Smooth muscle cell (in vitro differentiated cells): ENCODE data around the gene LRMDA. TPM values are rescaled to one million over a fixed set of nuclear protein-coding genes. Genes with fewer than 3 reads are reported as not detected.

Source experiments
- DNase-seq: peaks from one replicate; lab custom pipeline; 2025; ENCODE audit not compliant: unreplicated experiment; lab: John Stamatoyannopoulos, UW
- H2AFZ ChIP-seq: fragments of 200-600 bp; sonication (generic); 2 replicates; pipeline ENCODE4 v1.6.0; 2016; ENCODE audit warnings: antibody characterized with exemption, low read depth, mild to moderate bottlenecking
- H3F3A ChIP-seq: fragments of 200-600 bp; sonication (generic); 2 replicates; pipeline ENCODE4 v1.6.0; 2017; ENCODE audit warnings: antibody characterized with exemption, low read depth
- H3K27ac ChIP-seq: fragments of 200-600 bp; sonication (generic); 2 replicates; pipeline ENCODE4 v1.5.1; 2016; ENCODE audit warnings: low read depth, mild to moderate bottlenecking
- H3K27me3 ChIP-seq: fragments of 200-600 bp; sonication (generic); 2 replicates; pipeline ENCODE4 v1.6.1; 2016; ENCODE audit warnings: low read depth, mild to moderate bottlenecking
- H3K36me3 ChIP-seq: fragments of 200-600 bp; sonication (generic); 2 replicates; pipeline ENCODE4 v1.5.1; 2016; ENCODE audit warnings: low read depth
- H3K4me1 ChIP-seq: fragments of 200-600 bp; sonication (generic); 2 replicates; pipeline ENCODE4 v1.5.1; 2016; ENCODE audit warnings: low read depth
- H3K4me2 ChIP-seq: fragments of 200-600 bp; sonication (generic); 2 replicates; pipeline ENCODE4 v1.6.0; 2016; ENCODE audit warnings: mild to moderate bottlenecking
- H3K4me3 ChIP-seq: fragments of 200-600 bp; sonication (generic); 2 replicates; pipeline ENCODE4 v1.5.1; 2016; ENCODE audit warnings: mild to moderate bottlenecking
- H3K79me2 ChIP-seq: fragments of 200-600 bp; sonication (generic); 2 replicates; pipeline ENCODE4 v1.6.0; 2016; ENCODE audit warnings: low read depth, mild to moderate bottlenecking
- H3K9ac ChIP-seq: fragments of 200-600 bp; sonication (generic); 2 replicates; pipeline ENCODE4 v1.6.0; 2016; ENCODE audit warnings: low read depth
- H3K9me3 ChIP-seq: fragments of 200-600 bp; sonication (generic); replicated peaks from 2 replicates; pipeline ENCODE4 v1.5.1; 2016; ENCODE audit warnings: low read depth
- H4K20me1 ChIP-seq: fragments of 200-600 bp; sonication (generic); 2 replicates; pipeline ENCODE4 v1.6.0; 2016; ENCODE audit warnings: low read depth
- WGBS: methylation state at CpG from one replicate; pipeline ENCODE4 v1.1.7; 2016; ENCODE audit warnings: low lambda C conversion rate; 5-methylcytosine and 5-hydroxymethylcytosine counted together
- polyA plus RNA-seq: library from polyadenylated mRNA; unstranded; fragments of >200 nt; fragmentation: Nextera tagmentation; extraction: Ambion mirVana; gene quantifications from 2 replicates; pipeline ENCODE4 v1.2.1, GENCODE V29; 2016
- total RNA-seq: library from RNA; depleted of rRNA; stranded (reverse); fragments of >200 nt; gene quantifications from 2 replicates; pipeline ENCODE4 v1.2.3, GENCODE V29; 2014
- TF ChIP-seq, protein P1 (sequence below): fragments of 200-600 bp; sonication (generic); IDR thresholded peaks from 2 replicates; pipeline ENCODE4 v1.5.1; 2017; ENCODE audit warnings: borderline replicate concordance, mild to moderate bottlenecking, antibody characterized with exemption; ENCODE audit not compliant: insufficient read depth, poor library complexity, severe bottlenecking

Gene LRMDA
- total and polyA plus RNA-seq, 2 experiments from 2014 or later, result 1.5 to 1.6 TPM

DNA sequence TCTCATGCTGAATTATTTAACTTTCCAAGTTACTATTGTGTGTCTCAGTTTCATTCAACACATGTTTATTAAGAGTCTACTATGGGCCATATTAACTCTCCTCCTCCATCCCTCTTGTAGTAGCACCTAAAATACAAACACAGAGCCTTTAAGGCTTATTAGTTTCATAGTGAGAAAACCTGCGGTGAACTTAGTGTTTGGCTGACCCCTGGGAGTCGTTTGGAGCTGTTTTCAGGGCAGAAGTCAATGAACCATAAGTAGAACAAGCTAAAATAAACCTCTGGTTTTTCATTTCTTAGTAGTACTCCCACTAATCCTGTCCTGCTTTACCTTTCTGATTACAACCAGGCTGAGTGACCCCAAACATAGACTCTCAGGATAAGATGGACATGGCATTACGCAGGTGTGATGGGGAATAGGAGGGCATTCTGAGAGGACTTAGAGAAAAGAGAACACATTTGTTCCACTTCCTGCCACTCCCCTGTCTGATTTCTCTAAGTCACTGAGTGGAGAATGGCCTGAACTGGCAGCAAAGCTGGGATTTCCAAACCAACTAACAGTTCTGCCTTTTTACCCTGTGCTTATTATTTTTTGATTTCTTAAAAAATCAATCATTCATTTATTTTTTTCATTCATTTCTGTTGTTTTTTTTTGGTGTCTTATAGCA lies 74.5 kb downstream of the LRMDA start:
- 86% methylated on average over 3 of the region's 3 CpGs for WGBS

DNA sequence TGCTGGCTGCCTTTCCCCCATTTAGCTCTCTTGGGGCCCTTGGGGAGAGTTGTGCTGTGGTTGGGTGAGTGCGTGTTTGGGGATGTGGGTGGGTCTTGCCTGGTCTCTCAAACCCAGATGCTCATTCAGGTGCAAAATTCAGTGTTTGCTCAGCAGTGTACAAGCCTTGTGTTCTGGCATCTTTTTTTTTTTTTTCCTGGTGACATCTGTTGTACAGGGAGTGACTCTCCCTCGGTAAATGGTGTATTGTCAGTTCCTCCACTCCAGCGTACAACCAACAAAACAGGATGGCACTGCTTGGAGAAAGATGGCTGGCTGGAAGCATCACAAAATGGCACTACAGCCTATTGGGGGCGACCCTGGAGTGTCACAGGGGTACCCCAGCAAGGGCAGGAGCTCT lies 75.5 kb downstream of the LRMDA start:
- H3K27ac ChIP-seq, result no peak overlapping the region
- H3K79me2 ChIP-seq, result no peaks in the 10 kb centered on the region
- H3K9ac ChIP-seq, result no peak overlapping the region
- no peaks in the 10 kb centered on the region for H3K9me3 ChIP-seq
- no peaks in the 10 kb centered on the region for H3K27me3 ChIP-seq
- no peak overlapping the region for H3K4me2 ChIP-seq
- WGBS, result 87% methylated on average over 4 of the region's 4 CpGs
- H4K20me1 ChIP-seq, result no peaks in the 10 kb centered on the region
- H2AFZ ChIP-seq, result no peak overlapping the region
- H3K36me3 ChIP-seq, result no peaks in the 10 kb centered on the region
- H3F3A ChIP-seq, result peaks cover 8% of the 10 kb centered on the region
- peaks cover 5% of the 10 kb centered on the region for H3K4me1 ChIP-seq
- DNase-seq, result no peak
- no peak overlapping the region for H3K4me3 ChIP-seq
- TF ChIP-seq, protein P1, sequence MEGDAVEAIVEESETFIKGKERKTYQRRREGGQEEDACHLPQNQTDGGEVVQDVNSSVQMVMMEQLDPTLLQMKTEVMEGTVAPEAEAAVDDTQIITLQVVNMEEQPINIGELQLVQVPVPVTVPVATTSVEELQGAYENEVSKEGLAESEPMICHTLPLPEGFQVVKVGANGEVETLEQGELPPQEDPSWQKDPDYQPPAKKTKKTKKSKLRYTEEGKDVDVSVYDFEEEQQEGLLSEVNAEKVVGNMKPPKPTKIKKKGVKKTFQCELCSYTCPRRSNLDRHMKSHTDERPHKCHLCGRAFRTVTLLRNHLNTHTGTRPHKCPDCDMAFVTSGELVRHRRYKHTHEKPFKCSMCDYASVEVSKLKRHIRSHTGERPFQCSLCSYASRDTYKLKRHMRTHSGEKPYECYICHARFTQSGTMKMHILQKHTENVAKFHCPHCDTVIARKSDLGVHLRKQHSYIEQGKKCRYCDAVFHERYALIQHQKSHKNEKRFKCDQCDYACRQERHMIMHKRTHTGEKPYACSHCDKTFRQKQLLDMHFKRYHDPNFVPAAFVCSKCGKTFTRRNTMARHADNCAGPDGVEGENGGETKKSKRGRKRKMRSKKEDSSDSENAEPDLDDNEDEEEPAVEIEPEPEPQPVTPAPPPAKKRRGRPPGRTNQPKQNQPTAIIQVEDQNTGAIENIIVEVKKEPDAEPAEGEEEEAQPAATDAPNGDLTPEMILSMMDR, result no peak

More for the DNA sequence above, 74.5 kb downstream of the LRMDA start:
- Histone ChIP-seq H3K9ac (no peak overlapping the region), H4K20me1 (no peaks in the 10 kb centered on the region), H3K27me3 (no peaks in the 10 kb centered on the region), H3K36me3 (no peaks in the 10 kb centered on the region), H2AFZ (no peak overlapping the region), H3K4me2 (no peak overlapping the region), H3K9me3 (no peaks in the 10 kb centered on the region), H3F3A (peaks cover 8% of the 10 kb centered on the region), H3K4me3 (no peak overlapping the region), H3K27ac (no peak overlapping the region), H3K79me2 (no peaks in the 10 kb centered on the region), H3K4me1 (peaks cover 5% of the 10 kb centered on the region)
- TF ChIP-seq, protein P1, result no peak
- DNase-seq, result no peak

DNA sequence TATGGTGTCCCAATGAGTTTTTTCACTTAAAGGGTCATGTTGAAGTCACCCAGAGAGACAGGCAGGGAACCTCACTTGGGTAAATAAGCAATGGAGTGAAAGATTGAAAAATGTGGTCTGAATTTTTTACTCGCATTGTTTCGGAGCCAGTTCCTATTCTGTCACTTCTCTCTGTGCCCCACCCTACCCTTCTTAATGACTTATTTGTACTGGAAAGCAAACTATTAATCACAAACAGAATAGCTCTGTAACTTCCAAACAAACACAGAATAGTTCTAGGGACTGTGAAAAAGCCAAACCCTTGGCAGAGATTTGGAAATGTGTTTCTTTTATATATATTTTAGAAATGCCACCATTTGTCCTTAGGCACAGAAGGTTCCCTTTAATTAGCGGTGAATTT lies 76.0 kb downstream of the LRMDA start:
- Histone ChIP-seq H3K4me3 (no peak overlapping the region), H3K4me2 (peak overlapping the region; percentile 78), H3K36me3 (no peaks in the 10 kb centered on the region), H3K9ac (no peak overlapping the region), H3K9me3 (no peaks in the 10 kb centered on the region), H3F3A (peaks cover 8% of the 10 kb centered on the region), H3K27me3 (no peaks in the 10 kb centered on the region), H4K20me1 (no peaks in the 10 kb centered on the region), H3K4me1 (peaks cover 5% of the 10 kb centered on the region), H2AFZ (no peak overlapping the region), H3K79me2 (no peaks in the 10 kb centered on the region), H3K27ac (peak overlapping the region; percentile 67)
- 87% methylated on average over 3 of the region's 3 CpGs for whole genome bisulfite sequencing
- DNase-seq, result no peak
- TF ChIP-seq, protein P1, result no peak
